Naive thymus-derived CD8-positive, alpha-beta T cell (primary cell): Measurements from ENCODE around the gene TMEM40. TPM values are rescaled to one million over a fixed set of nuclear protein-coding genes. Genes with fewer than 3 reads are reported as not detected.
"Not testable (repeated sequence)": the region's sequence is repeated elsewhere in the genome, so short reads cannot be mapped to it uniquely, and the experiment has no call there.

Source experiments
- ATAC-seq, 2 donors: fragments of 150-1000 bp; cut with Tn5 transposase in 1 of 2; sonication (Bioruptor Pico), chemical (Tn5 transposase) in 1 of 2; 1 replicate in 1 of 2; 2 replicates in 1 of 2; pipeline ENCODE4 v1.10.0; 2021; ENCODE audit warnings: mild to moderate bottlenecking in 2 of 2, moderate library complexity in 2 of 2
- POLR2A ChIA-PET: fragments of 350-600 bp; sonication (Branson Sonifier 250); formaldehyde crosslinking; loops from one replicate; lab custom pipeline; 2021; ENCODE audit warnings: antibody characterized with exemption; lab: Charles Lee
- DNase-seq, 10 donors: peaks; one replicate each; pipeline versions ENCODE4 v3.0.0 to v3.0.0-alpha.2; 2020 to 2022
- H3K27ac Mint-ChIP-seq, 10 donors: one replicate each; pipeline ENCODE4 v1.8.0; 2020 to 2022; ENCODE audit warnings: mild to moderate bottlenecking in 10 of 10, mixed read lengths in 10 of 10, moderate library complexity in 4 of 10, inconsistent platforms in 1 of 10
- H3K27me3 Mint-ChIP-seq, 5 donors: one replicate each; pipeline ENCODE4 v1.8.0; 2021 to 2022; ENCODE audit warnings: mixed read lengths in 5 of 5
- H3K36me3 Mint-ChIP-seq, 3 donors: one replicate each; pipeline ENCODE4 v1.8.0; 2020 to 2022; ENCODE audit warnings: mixed read lengths in 3 of 3, mild to moderate bottlenecking in 2 of 3, inconsistent platforms in 1 of 3
- H3K4me1 Mint-ChIP-seq, 4 donors: one replicate each; pipeline ENCODE4 v1.8.0; 2021 to 2022; ENCODE audit warnings: mixed read lengths in 4 of 4
- H3K4me3 Mint-ChIP-seq, 10 donors: one replicate each; pipeline ENCODE4 v1.8.0; 2020 to 2022; ENCODE audit warnings: mild to moderate bottlenecking in 10 of 10, mixed read lengths in 10 of 10, moderate library complexity in 6 of 10, inconsistent platforms in 1 of 10
- H3K9me3 Mint-ChIP-seq, 9 donors: one replicate each; pipeline ENCODE4 v1.8.0; 2020 to 2022; ENCODE audit warnings: mixed read lengths in 9 of 9, mild to moderate bottlenecking in 3 of 9, inconsistent platforms in 1 of 9, moderate library complexity in 1 of 9
- polyA plus RNA-seq, 3 donors: library from polyadenylated mRNA; unstranded; fragments of 300-500 nt; fragmentation: Illumina TruSeq; gene quantifications; one replicate each; pipeline ENCODE4 v1.2.3, GENCODE V29; 2021
- total RNA-seq, 8 experiments: library from RNA in 2 of 8; stranded (reverse) in 2 of 8; gene quantifications; one replicate each; pipeline ENCODE4 v1.2.3 and lab custom pipeline; 2021 to 2026

Gene TMEM40
- total and polyA plus RNA-seq, 5 experiments from 2014 or later, result not detected

DNA sequence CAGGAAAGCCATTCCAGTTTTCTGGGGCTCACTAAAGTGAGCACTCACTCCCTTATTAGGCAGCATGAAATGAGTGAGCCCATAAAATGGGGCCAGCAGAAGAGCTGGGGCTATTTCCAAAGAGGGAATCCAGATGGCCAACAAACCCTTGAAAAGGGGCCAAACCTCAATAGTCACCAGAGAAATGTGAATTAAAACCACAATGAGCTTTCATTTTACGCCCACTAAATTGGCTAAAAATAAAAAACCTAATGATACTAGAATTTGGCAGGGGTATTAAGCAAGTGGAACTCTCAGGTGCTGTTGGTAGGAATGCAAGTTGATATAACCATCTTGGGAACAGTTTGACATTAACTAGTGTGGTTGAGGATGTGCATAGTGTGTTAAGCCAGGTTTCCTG is 53.1 kb downstream of the TMEM40 start:
- Mint-ChIP-seq H3K9me3 (no peaks in the 10 kb centered on the region), H3K4me3 (no peak overlapping the region), H3K4me1 (peaks cover 0 to 4% (median 0%) of the 10 kb centered on the region in 4 donors), H3K27me3 (peaks cover under 1 to 14% (median 7%) of the 10 kb centered on the region in 5 donors), H3K27ac (no peak overlapping the region), H3K36me3 (no peaks in the 10 kb centered on the region)
- ATAC-seq (no peak), DNase-seq (no peak)
- POLR2A ChIA-PET, result no interaction called here

DNA sequence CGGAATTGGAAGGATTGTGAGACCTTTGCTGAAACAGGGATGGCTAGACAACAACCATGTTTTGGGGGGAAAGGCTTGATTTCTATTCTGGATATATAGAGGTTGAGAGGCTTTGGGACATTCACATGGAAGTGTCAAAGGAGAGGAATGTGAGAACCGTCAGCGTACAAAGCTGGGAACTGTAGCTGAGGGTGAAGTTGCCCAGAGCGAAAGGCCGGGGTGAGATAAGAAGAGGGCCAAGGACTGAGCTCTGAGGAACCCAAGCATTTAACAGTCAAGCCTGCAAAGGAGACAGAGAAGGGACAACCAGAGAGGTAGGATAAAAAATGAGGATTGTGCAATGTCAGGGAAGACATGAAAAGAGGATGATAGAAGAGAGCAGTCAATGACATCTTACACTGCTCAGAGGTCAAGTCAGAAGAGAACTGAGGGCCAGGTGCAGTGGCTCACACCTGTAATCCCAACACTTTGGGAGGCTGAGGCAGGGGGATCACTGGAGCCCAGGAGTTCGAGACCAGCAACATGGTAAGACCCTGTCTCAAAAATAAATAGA is 53.6 kb downstream of the TMEM40 start:
- H3K36me3 Mint-ChIP-seq, result no peaks in the 10 kb centered on the region
- no peak overlapping the region for H3K27ac Mint-ChIP-seq
- no peak for ATAC-seq
- H3K27me3 Mint-ChIP-seq, result peaks cover 2 to 14% (median 4%) of the 10 kb centered on the region in 5 donors
- POLR2A ChIA-PET, result no interaction called here
- H3K9me3 Mint-ChIP-seq, result no peaks in the 10 kb centered on the region
- H3K4me3 Mint-ChIP-seq, result no peak overlapping the region
- no peak for DNase-seq
- peaks cover 0 to 4% (median 0%) of the 10 kb centered on the region in 4 donors for H3K4me1 Mint-ChIP-seq

DNA sequence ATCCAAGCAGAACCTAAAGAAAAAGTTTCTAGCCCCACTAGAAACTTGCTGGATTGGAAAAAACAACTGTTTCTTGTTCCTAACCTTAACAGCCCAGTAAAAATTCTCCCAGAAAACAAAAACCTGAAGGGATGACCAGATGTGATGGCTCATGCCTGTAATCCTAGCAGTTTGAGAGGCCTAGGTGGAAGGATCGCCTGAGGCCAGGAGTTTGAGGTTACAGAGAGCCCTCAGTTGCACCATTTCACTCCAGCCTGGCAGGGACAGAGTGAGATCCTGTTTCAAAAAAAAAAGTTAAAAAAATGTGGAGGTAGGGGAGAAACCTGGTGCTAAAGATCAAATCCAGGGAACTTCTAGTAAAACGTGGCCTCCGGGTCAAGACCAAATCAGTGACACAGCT is 56.6 kb downstream of the TMEM40 start:
- DNase-seq (no peak), ATAC-seq (no peak)
- H3K27me3 Mint-ChIP-seq, result peaks cover 0 to 11% (median 4%) of the 10 kb centered on the region in 5 donors
- H3K36me3 Mint-ChIP-seq, result no peaks in the 10 kb centered on the region
- H3K27ac Mint-ChIP-seq, result no peak overlapping the region
- peaks cover 0 to 4% (median 0%) of the 10 kb centered on the region in 4 donors for H3K4me1 Mint-ChIP-seq
- no peaks in the 10 kb centered on the region for H3K9me3 Mint-ChIP-seq
- no peak overlapping the region for H3K4me3 Mint-ChIP-seq
- POLR2A ChIA-PET, result no interaction called here

DNA sequence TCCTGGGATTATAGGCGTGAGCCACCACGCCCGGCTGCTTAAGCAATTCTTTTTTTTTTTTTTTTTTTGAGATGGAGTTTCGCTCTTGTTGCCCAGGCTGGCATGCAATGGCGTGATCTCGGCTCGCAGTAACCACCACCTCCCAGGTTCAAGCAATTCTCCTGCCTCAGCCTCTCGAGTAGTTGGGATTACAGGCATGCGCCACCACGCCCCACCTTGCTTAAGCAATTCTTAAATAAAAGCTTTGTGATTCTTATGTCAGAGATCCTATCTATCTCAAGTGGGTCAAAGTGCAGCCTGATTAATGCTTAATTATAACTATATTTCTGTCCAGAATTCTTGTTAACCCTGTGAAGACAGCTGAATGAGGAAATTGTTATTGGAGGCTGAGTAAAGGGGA is 57.5 kb downstream of the TMEM40 start:
- DNase-seq, H3K27me3 Mint-ChIP-seq, POLR2A ChIA-PET, H3K27ac Mint-ChIP-seq, ATAC-seq, H3K9me3 Mint-ChIP-seq, H3K36me3 Mint-ChIP-seq, H3K4me1 Mint-ChIP-seq, H3K4me3 Mint-ChIP-seq: not testable (repeated sequence)

DNA sequence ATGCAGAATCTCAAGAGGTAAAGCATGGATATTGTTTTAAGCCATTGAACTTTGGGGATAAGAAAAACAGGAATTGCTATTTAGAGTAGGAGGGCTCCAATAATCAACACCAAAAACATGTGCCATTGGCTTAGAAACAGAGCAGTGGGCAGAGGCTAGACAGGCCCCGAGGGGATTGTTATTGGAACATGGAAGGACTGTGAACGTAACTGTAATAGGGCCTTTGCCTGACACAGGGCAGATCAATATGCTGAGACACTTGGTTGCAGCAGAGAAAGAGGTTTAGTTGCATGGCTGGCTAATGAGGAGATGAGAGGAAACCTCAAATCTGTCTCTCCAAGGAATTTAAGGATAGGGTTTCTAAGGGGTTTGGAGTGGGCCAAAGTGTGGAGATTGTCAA is 58.3 kb downstream of the TMEM40 start:
- no peaks in the 10 kb centered on the region for H3K9me3 Mint-ChIP-seq
- H3K27ac Mint-ChIP-seq, result no peak overlapping the region
- ATAC-seq (no peak), DNase-seq (no peak)
- POLR2A ChIA-PET, result no interaction called here
- H3K4me3 Mint-ChIP-seq, result no peak overlapping the region
- H3K4me1 Mint-ChIP-seq, result peaks cover 0 to 4% (median 0%) of the 10 kb centered on the region in 4 donors
- H3K27me3 Mint-ChIP-seq, result peaks cover 0 to 6% (median 3%) of the 10 kb centered on the region in 5 donors
- no peaks in the 10 kb centered on the region for H3K36me3 Mint-ChIP-seq

DNA sequence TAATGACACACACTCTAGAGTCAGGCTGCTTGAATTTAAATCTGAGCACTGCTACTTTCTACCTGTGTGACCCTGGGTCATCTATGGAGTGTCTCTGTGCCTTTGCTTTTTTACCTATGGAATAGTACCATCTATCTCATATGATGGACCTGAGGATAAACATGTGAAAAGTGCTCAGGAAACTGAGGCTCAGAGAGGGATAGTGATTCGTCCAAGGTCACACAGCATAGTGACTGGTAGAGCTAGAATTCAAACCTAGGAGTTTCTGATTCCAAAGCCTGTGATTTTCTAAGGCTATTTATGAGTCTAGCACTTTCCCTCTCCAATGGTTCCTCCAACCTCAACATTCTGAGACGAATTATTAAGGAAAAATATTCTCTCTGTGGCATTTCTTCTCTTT is 63.1 kb downstream of the TMEM40 start:
- Mint-ChIP-seq H3K27ac (no peak overlapping the region), H3K4me3 (no peak overlapping the region)
- POLR2A ChIA-PET, result no interaction called here

DNA sequence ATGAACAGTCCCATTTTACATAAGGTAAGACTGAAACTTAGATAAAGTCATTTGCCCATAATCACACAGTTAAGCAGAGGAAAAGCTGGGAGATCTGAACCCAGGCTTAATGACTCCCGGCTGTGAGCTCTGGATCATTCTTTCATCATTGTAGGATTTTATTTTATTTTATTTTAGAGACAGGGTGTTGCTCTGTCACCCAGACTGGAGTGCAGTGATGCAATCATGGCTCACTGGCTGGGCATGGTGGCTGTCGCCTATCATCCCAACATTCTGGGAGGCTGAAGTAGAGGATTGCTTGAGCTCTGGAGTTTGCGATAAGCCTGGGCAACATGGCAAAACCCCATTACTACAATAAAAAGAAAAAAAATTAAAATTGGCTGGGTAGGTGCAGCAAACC is 63.9 kb downstream of the TMEM40 start:
- no peak overlapping the region for H3K4me3 Mint-ChIP-seq
- H3K36me3 Mint-ChIP-seq, result no peaks in the 10 kb centered on the region
- DNase-seq, result no peak
- no peaks in the 10 kb centered on the region for H3K4me1 Mint-ChIP-seq
- ATAC-seq, result no peak
- no peaks in the 10 kb centered on the region for H3K27me3 Mint-ChIP-seq
- H3K9me3 Mint-ChIP-seq, result no peaks in the 10 kb centered on the region
- H3K27ac Mint-ChIP-seq, result no peak overlapping the region
- POLR2A ChIA-PET, result no interaction called here

More for the DNA sequence above, 63.1 kb downstream of the TMEM40 start:
- no peaks in the 10 kb centered on the region for H3K9me3 Mint-ChIP-seq
- no peak for DNase-seq
- H3K27me3 Mint-ChIP-seq, result peaks cover 0 to 2% (median 0%) of the 10 kb centered on the region in 5 donors
- H3K4me1 Mint-ChIP-seq, result no peaks in the 10 kb centered on the region
- no peak for ATAC-seq
- H3K36me3 Mint-ChIP-seq, result no peaks in the 10 kb centered on the region

DNA sequence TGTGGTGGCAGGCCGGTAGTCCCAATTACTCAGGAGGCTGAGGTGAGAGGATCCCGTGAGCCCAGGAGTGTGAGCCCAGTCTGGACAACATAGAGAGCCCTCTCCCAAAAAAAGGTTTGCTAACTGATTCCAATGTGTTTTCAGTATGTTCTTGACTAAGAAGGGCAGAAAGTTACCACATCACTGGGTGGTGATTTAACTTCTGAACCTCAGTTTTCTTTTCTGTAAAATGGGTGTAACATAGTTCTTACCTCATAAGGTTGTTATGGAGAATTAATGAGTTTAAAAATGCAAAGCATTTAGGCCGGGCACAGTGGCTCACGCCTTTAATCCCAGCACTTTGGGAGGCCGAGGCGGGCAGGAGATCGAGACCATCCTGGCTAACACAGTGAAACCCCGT is 66.6 kb downstream of the TMEM40 start:
- H3K36me3 Mint-ChIP-seq, result no peaks in the 10 kb centered on the region
- POLR2A ChIA-PET, result no interaction called here
- H3K4me1 Mint-ChIP-seq, result no peaks in the 10 kb centered on the region
- ATAC-seq, result no peak
- no peak for DNase-seq
- peaks cover 0 to 9% (median 6%) of the 10 kb centered on the region in 5 donors for H3K27me3 Mint-ChIP-seq
- no peak overlapping the region for H3K27ac Mint-ChIP-seq
- H3K4me3 Mint-ChIP-seq, result no peak overlapping the region
- no peaks in the 10 kb centered on the region for H3K9me3 Mint-ChIP-seq

DNA sequence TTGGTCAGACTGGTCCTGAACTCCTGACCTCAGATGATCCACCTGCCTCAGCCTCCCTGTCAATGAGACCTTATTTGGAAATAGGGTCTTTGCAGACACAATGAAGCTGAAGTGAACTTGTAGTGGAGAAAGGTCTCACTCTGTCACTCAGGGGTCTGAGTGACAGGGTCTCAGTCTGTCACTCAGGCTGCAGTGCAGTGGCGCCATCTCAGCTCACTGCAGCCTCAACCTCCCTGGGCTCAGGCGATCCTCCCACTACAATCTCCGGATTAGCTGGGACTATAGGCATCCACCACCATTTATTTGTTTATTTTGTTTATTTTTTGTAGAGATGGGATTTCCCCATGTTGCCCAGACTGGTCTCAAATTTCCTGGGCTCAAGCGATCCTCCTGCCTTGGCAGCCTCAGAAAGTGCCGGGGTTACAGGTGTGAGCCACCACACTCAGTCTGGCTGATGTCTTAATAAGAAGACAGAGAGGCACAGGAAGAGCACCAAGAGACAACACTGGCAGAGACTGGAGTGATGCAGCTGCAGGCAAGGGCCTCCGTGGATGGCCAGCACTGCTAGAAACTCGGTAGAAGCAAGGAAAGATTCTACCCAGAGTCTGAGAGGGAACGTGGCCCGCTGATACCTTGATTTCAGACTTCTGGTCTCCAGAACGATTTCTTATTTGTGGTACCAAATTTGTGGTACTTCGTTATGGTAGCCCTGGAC is 68.9 kb downstream of the TMEM40 start:
- no peaks in the 10 kb centered on the region for H3K36me3 Mint-ChIP-seq
- H3K27ac Mint-ChIP-seq, result no peak overlapping the region
- H3K4me1 Mint-ChIP-seq, result no peaks in the 10 kb centered on the region
- no peak for DNase-seq
- H3K9me3 Mint-ChIP-seq, result no peaks in the 10 kb centered on the region
- no peak overlapping the region for H3K4me3 Mint-ChIP-seq
- ATAC-seq, result no peak
- H3K27me3 Mint-ChIP-seq, result peaks cover 0 to 12% (median 6%) of the 10 kb centered on the region in 5 donors
- POLR2A ChIA-PET, result no interaction called here

DNA sequence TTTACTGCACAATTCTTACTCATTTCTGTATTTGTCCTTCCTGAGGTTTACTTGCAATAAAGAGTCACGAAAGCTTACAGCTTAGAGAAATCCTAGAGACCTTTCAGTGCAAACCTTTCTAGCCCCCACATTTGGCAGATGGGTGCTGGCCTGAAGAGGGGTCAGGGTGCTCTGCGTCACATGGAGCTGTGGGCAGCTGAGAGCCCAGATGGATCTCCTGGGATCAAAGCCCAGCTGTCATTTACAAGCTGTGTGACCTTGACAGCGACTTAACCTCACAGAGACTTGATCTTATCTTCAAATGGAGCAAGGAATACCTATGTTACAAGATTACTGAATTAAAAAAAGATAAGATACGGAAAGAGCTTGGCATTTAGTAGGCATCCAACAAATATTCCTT is 71.1 kb downstream of the TMEM40 start:
- DNase-seq, result no peak
- no peaks in the 10 kb centered on the region for H3K9me3 Mint-ChIP-seq

DNA sequence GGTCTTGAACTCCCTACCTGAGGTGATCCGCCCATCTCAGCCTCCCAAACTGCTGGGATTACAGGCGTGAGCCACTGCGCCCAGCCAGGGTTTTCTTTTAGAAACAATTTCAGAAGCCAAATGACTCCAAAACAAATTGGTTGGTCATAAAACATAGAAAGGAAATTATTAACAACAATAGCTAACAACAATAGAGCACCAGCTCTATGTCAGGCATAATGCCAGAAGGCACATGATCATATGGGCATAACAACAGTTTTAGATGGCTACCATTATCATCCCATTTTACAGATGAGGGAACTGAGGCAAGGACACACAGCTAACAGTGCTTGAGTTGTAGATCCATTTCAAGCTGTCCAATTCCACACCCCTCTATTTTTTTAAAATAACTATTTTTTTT is 73.0 kb downstream of the TMEM40 start:
- H3K9me3 Mint-ChIP-seq, result no peaks in the 10 kb centered on the region
- no peak overlapping the region for H3K4me3 Mint-ChIP-seq
- ATAC-seq, result no peak
- no peak for DNase-seq
- H3K27me3 Mint-ChIP-seq, result peaks cover 0 to 12% (median 6%) of the 10 kb centered on the region in 5 donors
- POLR2A ChIA-PET, result no interaction called here
- H3K4me1 Mint-ChIP-seq, result no peaks in the 10 kb centered on the region
- H3K27ac Mint-ChIP-seq, result no peak overlapping the region
- no peaks in the 10 kb centered on the region for H3K36me3 Mint-ChIP-seq

More for the DNA sequence above, 71.1 kb downstream of the TMEM40 start:
- Mint-ChIP-seq H3K4me3 (no peak overlapping the region), H3K27me3 (peaks cover 0 to 12% (median 6%) of the 10 kb centered on the region in 5 donors), H3K27ac (no peak overlapping the region), H3K36me3 (no peaks in the 10 kb centered on the region), H3K4me1 (no peaks in the 10 kb centered on the region)
- POLR2A ChIA-PET, result interaction anchor here (0.6 kb wide), 1 partner anchor 57 kb away, joined by 4 read pairs; no protein-coding TSS in a partner anchor
- ATAC-seq, result no peak
